ENCODE results near the gene ATAT1.

ATAT1 gene

GRCh38 chr6:30626484-30627366 is at the start of gene ATAT1:
Gene ATAT1, plus strand, starts transcription at chr6:30626874.
- TF ChIP-seq, protein P1, sequence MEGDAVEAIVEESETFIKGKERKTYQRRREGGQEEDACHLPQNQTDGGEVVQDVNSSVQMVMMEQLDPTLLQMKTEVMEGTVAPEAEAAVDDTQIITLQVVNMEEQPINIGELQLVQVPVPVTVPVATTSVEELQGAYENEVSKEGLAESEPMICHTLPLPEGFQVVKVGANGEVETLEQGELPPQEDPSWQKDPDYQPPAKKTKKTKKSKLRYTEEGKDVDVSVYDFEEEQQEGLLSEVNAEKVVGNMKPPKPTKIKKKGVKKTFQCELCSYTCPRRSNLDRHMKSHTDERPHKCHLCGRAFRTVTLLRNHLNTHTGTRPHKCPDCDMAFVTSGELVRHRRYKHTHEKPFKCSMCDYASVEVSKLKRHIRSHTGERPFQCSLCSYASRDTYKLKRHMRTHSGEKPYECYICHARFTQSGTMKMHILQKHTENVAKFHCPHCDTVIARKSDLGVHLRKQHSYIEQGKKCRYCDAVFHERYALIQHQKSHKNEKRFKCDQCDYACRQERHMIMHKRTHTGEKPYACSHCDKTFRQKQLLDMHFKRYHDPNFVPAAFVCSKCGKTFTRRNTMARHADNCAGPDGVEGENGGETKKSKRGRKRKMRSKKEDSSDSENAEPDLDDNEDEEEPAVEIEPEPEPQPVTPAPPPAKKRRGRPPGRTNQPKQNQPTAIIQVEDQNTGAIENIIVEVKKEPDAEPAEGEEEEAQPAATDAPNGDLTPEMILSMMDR (IDR thresholded peaks at IDR 0.05; ENCODE audit: low read length, missing control alignments), result peak; percentile 35
- peak; percentile 75 for DNase-seq (ENCODE audit: low read depth)
- H3K4me3 ChIP-seq (replicated peaks; ENCODE audit: low read depth, low read length), result peak within 1 kb of the TSS; percentile 77

GRCh38 chr6:30578051-30578450 is 48.6 kb upstream of the ATAT1 start:
- no peak overlapping the region for H3K4me3 ChIP-seq (replicated peaks; ENCODE audit: low read depth, low read length)
- TF ChIP-seq, protein P1 (IDR thresholded peaks at IDR 0.05; ENCODE audit: low read length, missing control alignments), result no peak
- no peak for DNase-seq (ENCODE audit: low read depth)

DNA sequence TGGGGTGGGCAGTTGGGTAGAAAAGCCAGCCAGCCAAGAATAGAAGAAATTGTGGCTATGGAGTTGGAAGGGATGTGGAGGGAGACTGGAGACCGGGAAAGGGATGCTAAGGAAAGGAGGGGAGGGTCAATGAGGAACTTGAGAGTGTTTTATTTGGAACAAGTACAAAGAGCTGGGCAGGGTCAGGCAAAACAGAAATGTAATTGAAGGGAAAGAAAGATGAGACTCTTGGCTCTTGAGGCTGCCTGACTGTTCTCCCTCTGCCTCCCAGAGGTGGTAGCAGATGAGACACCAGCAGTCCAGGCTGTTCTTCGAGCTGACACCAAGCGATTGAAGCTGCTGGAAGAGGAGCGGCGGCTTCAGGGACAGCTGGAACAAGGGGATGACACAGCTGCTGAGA is 42.8 kb upstream of the ATAT1 start:
- DNase-seq (ENCODE audit: low read depth), result no peak
- TF ChIP-seq, protein P1 (IDR thresholded peaks at IDR 0.05; ENCODE audit: low read length, missing control alignments), result no peak
- no peak overlapping the region for H3K4me3 ChIP-seq (replicated peaks; ENCODE audit: low read depth, low read length)

DNA sequence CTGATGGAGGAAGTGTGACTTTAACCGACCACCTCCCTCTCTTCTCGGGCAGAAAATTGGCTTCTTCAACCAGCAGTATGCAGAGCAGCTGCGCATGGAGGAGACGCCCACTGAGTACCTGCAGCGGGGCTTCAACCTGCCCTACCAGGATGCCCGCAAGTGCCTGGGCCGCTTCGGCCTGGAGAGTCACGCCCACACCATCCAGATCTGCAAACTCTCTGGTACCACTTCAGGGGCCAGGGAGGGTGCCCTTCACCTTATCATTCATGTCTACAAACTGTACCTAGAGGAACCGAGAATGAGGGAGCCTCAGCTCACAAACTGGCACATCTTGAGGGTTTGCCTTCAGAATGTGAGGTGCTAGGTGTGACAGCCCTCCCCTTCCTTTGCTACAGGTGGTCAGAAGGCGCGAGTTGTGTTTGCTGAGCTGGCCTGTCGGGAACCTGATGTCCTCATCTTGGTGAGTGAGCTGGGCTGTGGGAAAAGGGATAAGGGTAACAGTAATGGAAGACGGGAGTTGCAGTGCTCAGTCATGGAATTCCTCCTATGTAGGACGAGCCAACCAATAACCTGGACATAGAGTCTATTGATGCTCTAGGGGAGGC is 36.8 kb upstream of the ATAT1 start:
- TF ChIP-seq, protein P1 (IDR thresholded peaks at IDR 0.05; ENCODE audit: low read length, missing control alignments), result no peak
- no peak for DNase-seq (ENCODE audit: low read depth)
- no peak overlapping the region for H3K4me3 ChIP-seq (replicated peaks; ENCODE audit: low read depth, low read length)

DNA sequence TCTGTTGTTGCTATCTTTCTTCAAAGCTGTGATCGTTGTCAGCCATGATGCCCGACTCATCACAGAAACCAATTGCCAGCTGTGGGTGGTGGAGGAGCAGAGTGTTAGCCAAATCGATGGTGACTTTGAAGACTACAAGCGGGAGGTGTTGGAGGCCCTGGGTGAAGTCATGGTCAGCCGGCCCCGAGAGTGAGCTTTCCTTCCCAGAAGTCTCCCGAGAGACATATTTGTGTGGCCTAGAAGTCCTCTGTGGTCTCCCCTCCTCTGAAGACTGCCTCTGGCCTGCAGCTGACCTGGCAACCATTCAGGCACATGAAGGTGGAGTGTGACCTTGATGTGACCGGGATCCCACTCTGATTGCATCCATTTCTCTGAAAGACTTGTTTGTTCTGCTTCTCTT is 36.2 kb upstream of the ATAT1 start:
- TF ChIP-seq, protein P1 (IDR thresholded peaks at IDR 0.05; ENCODE audit: low read length, missing control alignments), result no peak
- no peak for DNase-seq (ENCODE audit: low read depth)
- no peak overlapping the region for H3K4me3 ChIP-seq (replicated peaks; ENCODE audit: low read depth, low read length)

DNA sequence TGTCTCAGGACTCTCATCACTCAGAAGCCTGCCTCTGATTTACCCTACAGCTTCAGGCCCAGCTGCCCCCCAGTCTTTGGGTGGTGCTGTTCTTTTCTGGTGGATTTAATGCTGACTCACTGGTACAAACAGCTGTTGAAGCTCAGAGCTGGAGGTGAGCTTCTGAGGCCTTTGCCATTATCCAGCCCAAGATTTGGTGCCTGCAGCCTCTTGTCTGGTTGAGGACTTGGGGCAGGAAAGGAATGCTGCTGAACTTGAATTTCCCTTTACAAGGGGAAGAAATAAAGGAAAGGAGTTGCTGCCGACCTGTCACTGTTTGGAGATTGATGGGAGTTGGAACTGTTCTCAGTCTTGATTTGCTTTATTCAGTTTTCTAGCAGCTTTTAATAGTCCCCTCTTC is 35.7 kb upstream of the ATAT1 start:
- peak; percentile 66 for DNase-seq (ENCODE audit: low read depth)
- TF ChIP-seq, protein P1 (IDR thresholded peaks at IDR 0.05; ENCODE audit: low read length, missing control alignments), result no peak
- no peak overlapping the region for H3K4me3 ChIP-seq (replicated peaks; ENCODE audit: low read depth, low read length)

Measured in fibroblast of pulmonary artery (primary cell).